WTC11 (cell line): ENCODE results near the gene ACOX2. TPM values are rescaled to one million over a fixed set of nuclear protein-coding genes. Genes with fewer than 3 reads are reported as not detected.

ENCODE experiments used
- ATAC-seq: fragments of 200-7000 bp; cut with Tn5 transposase; 2 replicates; pipeline ENCODE4 v1.10.0; 2021; ENCODE audit warnings: mild to moderate bottlenecking, moderate library complexity
- CTCF ChIA-PET: fragments of 300-600 bp; sonication (Branson Sonifier 250); formaldehyde crosslinking; loops from one replicate; lab custom pipeline; 2021; ENCODE audit warnings: antibody characterized with exemption; lab: Charles Lee
- POLR2A ChIA-PET: fragments of 350-600 bp; sonication (Branson Sonifier 250); formaldehyde crosslinking; loops from one replicate; lab custom pipeline; 2021; ENCODE audit warnings: antibody characterized with exemption; lab: Charles Lee
- DNase-seq: peaks from one replicate; pipeline ENCODE4 v3.0.0; 2021; ENCODE audit warnings: low spot score
- H3K27ac Mint-ChIP-seq: 2 replicates; pipeline ENCODE4 v1.8.0; 2021; ENCODE audit warnings: mixed read lengths
- H3K27me3 Mint-ChIP-seq: 2 replicates; pipeline ENCODE4 v1.8.0; 2021; ENCODE audit warnings: low read depth, mild to moderate bottlenecking, moderate library complexity, mixed read lengths
- H3K36me3 Mint-ChIP-seq: 2 replicates; pipeline ENCODE4 v1.8.0; 2021; ENCODE audit warnings: mixed read lengths
- H3K4me1 Mint-ChIP-seq: 2 replicates; pipeline ENCODE4 v1.8.0; 2022; ENCODE audit warnings: mixed read lengths
- H3K4me3 Mint-ChIP-seq: 2 replicates; pipeline ENCODE4 v1.8.0; 2021; ENCODE audit warnings: mild to moderate bottlenecking, moderate library complexity, mixed read lengths
- H3K9me3 Mint-ChIP-seq: 2 replicates; pipeline ENCODE4 v1.8.0; 2021; ENCODE audit warnings: mixed read lengths
- AFF4 ChIP-seq: sonication (generic); formaldehyde crosslinking; IDR thresholded peaks from 2 replicates; pipeline ENCODE4 v1.8.1; 2023; ENCODE audit warnings: mild to moderate bottlenecking, missing genetic modification reagents, borderline replicate concordance
- ARID4B ChIP-seq: sonication (generic); formaldehyde crosslinking; IDR thresholded peaks from 2 replicates; pipeline ENCODE4 v1.8.0; 2023; ENCODE audit warnings: missing genetic modification reagents, mild to moderate bottlenecking, borderline replicate concordance
- ATF1 ChIP-seq: sonication (generic); formaldehyde crosslinking; IDR thresholded peaks from 2 replicates; pipeline ENCODE4 v1.8.1; 2023; ENCODE audit warnings: mild to moderate bottlenecking, moderate library complexity, missing genetic modification reagents
- ATF6 ChIP-seq: sonication (generic); formaldehyde crosslinking; IDR thresholded peaks from 2 replicates; pipeline ENCODE4 v1.8.1; 2023; ENCODE audit warnings: mild to moderate bottlenecking, missing genetic modification reagents
- CBFB ChIP-seq: sonication (generic); formaldehyde crosslinking; IDR thresholded peaks from 2 replicates; pipeline ENCODE4 v1.8.1; 2022; ENCODE audit warnings: mild to moderate bottlenecking, low read depth, missing genetic modification reagents
- CREM ChIP-seq: sonication (generic); formaldehyde crosslinking; IDR thresholded peaks from 2 replicates; pipeline ENCODE4 v1.8.1; 2022; ENCODE audit warnings: mild to moderate bottlenecking, missing genetic modification reagents, moderate library complexity
- EMX1 ChIP-seq: fragments of 250-450 bp; sonication (Bioruptor Pico); IDR thresholded peaks from 2 replicates; pipeline ENCODE4 v1.8.0; 2021; ENCODE audit warnings: mild to moderate bottlenecking
- ERG ChIP-seq: fragments of 250-450 bp; sonication (Bioruptor Pico); IDR thresholded peaks from 2 replicates; pipeline ENCODE4 v1.8.0; 2021; ENCODE audit warnings: mild to moderate bottlenecking
- IRF2 ChIP-seq: sonication (generic); formaldehyde crosslinking; IDR thresholded peaks from 2 replicates; pipeline ENCODE4 v1.8.0; 2022; ENCODE audit warnings: low read depth, missing genetic modification reagents, borderline replicate concordance
- MAX ChIP-seq: sonication (generic); formaldehyde crosslinking; IDR thresholded peaks from 2 replicates; pipeline ENCODE4 v1.8.0; 2022; ENCODE audit warnings: mild to moderate bottlenecking, missing genetic modification reagents
- NFATC4 ChIP-seq: fragments of 250-450 bp; sonication (Bioruptor Pico); IDR thresholded peaks from 2 replicates; pipeline ENCODE4 v1.9.0; 2021; ENCODE audit warnings: mild to moderate bottlenecking
- NFE2L1 ChIP-seq: sonication (generic); formaldehyde crosslinking; IDR thresholded peaks from 2 replicates; pipeline ENCODE4 v1.8.1; 2023; ENCODE audit warnings: missing genetic modification reagents
- NFYB ChIP-seq: sonication (generic); formaldehyde crosslinking; conservative IDR thresholded peaks from 2 replicates; pipeline ENCODE4 v1.8.0; 2022; ENCODE audit warnings: low read depth, missing genetic modification reagents
- RELA ChIP-seq: sonication (generic); formaldehyde crosslinking; IDR thresholded peaks from 2 replicates; pipeline ENCODE4 v1.8.1; 2022; ENCODE audit warnings: missing genetic modification reagents, mild to moderate bottlenecking, borderline replicate concordance
- SMAD3 ChIP-seq: sonication (generic); formaldehyde crosslinking; IDR thresholded peaks from 2 replicates; pipeline ENCODE4 v1.8.0; 2022; ENCODE audit warnings: missing genetic modification reagents, mild to moderate bottlenecking, borderline replicate concordance
- SOX15 ChIP-seq: fragments of 250-450 bp; sonication (Bioruptor Pico); IDR thresholded peaks from 2 replicates; pipeline ENCODE4 v1.9.0; 2021; ENCODE audit warnings: mild to moderate bottlenecking
- SP1 ChIP-seq: sonication (generic); formaldehyde crosslinking; conservative IDR thresholded peaks from 2 replicates; pipeline ENCODE4 v1.8.1; 2022; ENCODE audit warnings: missing genetic modification reagents
- ZBTB43 ChIP-seq: sonication (generic); formaldehyde crosslinking; IDR thresholded peaks from 2 replicates; pipeline ENCODE4 v1.8.1; 2023; ENCODE audit warnings: mild to moderate bottlenecking, missing genetic modification reagents
- ZNF121 ChIP-seq: sonication (generic); formaldehyde crosslinking; IDR thresholded peaks from 2 replicates; pipeline ENCODE4 v1.8.0; 2023; ENCODE audit warnings: missing genetic modification reagents
- ZNF219 ChIP-seq: sonication (generic); formaldehyde crosslinking; IDR thresholded peaks from 2 replicates; pipeline ENCODE4 v1.8.0; 2023; ENCODE audit warnings: missing genetic modification reagents, mild to moderate bottlenecking, borderline replicate concordance
- ZNF232 ChIP-seq: sonication (generic); formaldehyde crosslinking; IDR thresholded peaks from 2 replicates; pipeline ENCODE4 v1.8.0; 2022; ENCODE audit warnings: mild to moderate bottlenecking, missing genetic modification reagents
- ZNF317 ChIP-seq: sonication (generic); formaldehyde crosslinking; IDR thresholded peaks from 2 replicates; pipeline ENCODE4 v1.8.1; 2023; ENCODE audit warnings: low read depth, mild to moderate bottlenecking, moderate library complexity, missing genetic modification reagents, borderline replicate concordance
- ZNF423 ChIP-seq: fragments of 250-450 bp; sonication (Bioruptor Pico); IDR thresholded peaks from 2 replicates; pipeline ENCODE4 v2.1.2; 2022; ENCODE audit warnings: mild to moderate bottlenecking, moderate library complexity
- ZSCAN18 ChIP-seq: fragments of 250-450 bp; sonication (Bioruptor Pico); IDR thresholded peaks from 2 replicates; pipeline ENCODE4 v2.1.2; 2022; ENCODE audit warnings: mild to moderate bottlenecking, moderate library complexity
- total RNA-seq: library from RNA; stranded (reverse); gene quantifications from 3 replicates; pipeline ENCODE4 v1.2.3, GENCODE V29; 2021

The ACOX2 gene
- total RNA-seq, 1 experiment from 2014 or later: 1.1 TPM

- TF ChIP-seq AFF4 (CRISPR knock-in tag) (no peak), ZBTB43 (CRISPR knock-in tag) (no peak), ARID4B (no peak), ATF1 (CRISPR knock-in tag) (no peak), ZNF219 (no peak), EMX1 (CRISPR knock-in tag) (no peak), ERG (CRISPR knock-in tag) (no peak), MAX (CRISPR knock-in tag) (no peak)
Measured at GRCh38 chr3:58577269-58577821, 40.4 kb upstream of the ACOX2 start, which contains the start of gene FAM107A (continued).

- ATAC-seq: no peak
- CTCF ChIA-PET: interaction anchor here (0.9 to 14.3 kb wide), 4 partner anchors 8 to 53 kb away, joined by 3 to 223 read pairs (median 7); no protein-coding TSS in a partner anchor
- H3K9me3 Mint-ChIP-seq: peaks cover 8% of the 10 kb centered on the region
- TF ChIP-seq NFATC4 (no peak), SOX15 (CRISPR knock-in tag) (no peak), SP1 (CRISPR knock-in tag) (no peak), ZNF317 (CRISPR knock-in tag) (no peak), ZSCAN18 (CRISPR knock-in tag) (no peak), ZNF121 (no peak), ATF6 (CRISPR knock-in tag) (no peak), ZNF423 (CRISPR knock-in tag) (no peak), RELA (no peak), SMAD3 (CRISPR knock-in tag) (no peak), IRF2 (CRISPR knock-in tag) (no peak), CREM (CRISPR knock-in tag) (no peak), ZNF232 (no peak), CBFB (CRISPR knock-in tag) (no peak), NFE2L1 (CRISPR knock-in tag) (no peak), NFYB (CRISPR knock-in tag) (no peak)
- TF ChIP-seq, all 79 proteins: peak for 0
- H3K4me1 Mint-ChIP-seq: peaks cover 44% of the 10 kb centered on the region
- no peak for DNase-seq
- H3K36me3 Mint-ChIP-seq: peaks cover under 1% of the 10 kb centered on the region; the same call in 1 of the 2 replicates
- peaks cover 6% of the 10 kb centered on the region for H3K27me3 Mint-ChIP-seq
- no peak overlapping the region for H3K4me3 Mint-ChIP-seq
- POLR2A ChIA-PET: no interaction called here
- no peak overlapping the region for H3K27ac Mint-ChIP-seq
Measured at GRCh38 chr3:58576716-58577115, 39.7 kb upstream of the ACOX2 start.
